Measurements from ENCODE around the gene PAGR1.
"Not testable (repeated sequence)": the region's sequence is repeated elsewhere in the genome, so short reads cannot be mapped to it uniquely, and the experiment has no call there.

Gene PAGR1

GRCh38 chr16:29841631-29842030 lies 25.7 kb downstream of the PAGR1 start:
- no peak for DNase-seq

- DNase-seq: no peak
These were observed 26.9 kb downstream of the PAGR1 start for GRCh38 chr16:29842732-29843346.

- DNase-seq: no peak
These were observed 28.0 kb downstream of the PAGR1 start for GRCh38 chr16:29843931-29844330.

- DNase-seq: no peak
These were observed 28.8 kb downstream of the PAGR1 start for GRCh38 chr16:29844575-29845331.

GRCh38 chr16:29845656-29846055 lies 29.7 kb downstream of the PAGR1 start:
- no peak for DNase-seq

- DNase-seq: peak; percentile 52
These were observed 32.7 kb downstream of the PAGR1 start for GRCh38 chr16:29848420-29849297.

- DNase-seq: no peak
These were observed 33.6 kb downstream of the PAGR1 start for GRCh38 chr16:29849505-29849904.

GRCh38 chr16:29850998-29851397 lies 35.0 kb downstream of the PAGR1 start:
- no peak for DNase-seq

- peak; percentile 59 for DNase-seq
These were observed 36.7 kb downstream of the PAGR1 start for GRCh38 chr16:29852654-29853053.

- no peak for DNase-seq
These were observed 38.7 kb downstream of the PAGR1 start for GRCh38 chr16:29854520-29855100.

- peak; percentile 52 for DNase-seq
These were observed 41.3 kb downstream of the PAGR1 start for GRCh38 chr16:29857133-29857760.

GRCh38 chr16:29858149-29858849 lies 42.3 kb downstream of the PAGR1 start:
- DNase-seq: no peak

GRCh38 chr16:29858974-29859373 lies 43.0 kb downstream of the PAGR1 start:
- no peak for DNase-seq

- no peak for DNase-seq
These were observed 44.3 kb downstream of the PAGR1 start for GRCh38 chr16:29860218-29860617.

- peak; percentile 16 for DNase-seq
These were observed 46.5 kb downstream of the PAGR1 start for GRCh38 chr16:29862383-29862883.

- DNase-seq: peak; percentile 96
These were observed 47.1 kb downstream of the PAGR1 start, which contains the start of gene CDIPT for GRCh38 chr16:29862884-29863668. TSS of gene CDIPT (minus strand) at chr16:29863226. CDS start at chr16:29862857, 369 bp downstream.

- no peak for DNase-seq
These were observed 47.7 kb downstream of the PAGR1 start for GRCh38 chr16:29863669-29863984.

- DNase-seq: no peak
These were observed 48.3 kb downstream of the PAGR1 start for GRCh38 chr16:29864205-29864604.

GRCh38 chr16:29868396-29869009 lies 52.6 kb downstream of the PAGR1 start:
- DNase-seq: no peak

GRCh38 chr16:29869067-29869466 lies 53.1 kb downstream of the PAGR1 start:
- not testable (repeated sequence) for DNase-seq

Measured in fibroblast of upper back skin (primary cell).